ENCODE measurements around the gene CLPTM1L.
"Not testable (repeated sequence)": the region's sequence is repeated elsewhere in the genome, so short reads cannot be mapped to it uniquely, and the experiment has no call there.

The CLPTM1L gene

DNA sequence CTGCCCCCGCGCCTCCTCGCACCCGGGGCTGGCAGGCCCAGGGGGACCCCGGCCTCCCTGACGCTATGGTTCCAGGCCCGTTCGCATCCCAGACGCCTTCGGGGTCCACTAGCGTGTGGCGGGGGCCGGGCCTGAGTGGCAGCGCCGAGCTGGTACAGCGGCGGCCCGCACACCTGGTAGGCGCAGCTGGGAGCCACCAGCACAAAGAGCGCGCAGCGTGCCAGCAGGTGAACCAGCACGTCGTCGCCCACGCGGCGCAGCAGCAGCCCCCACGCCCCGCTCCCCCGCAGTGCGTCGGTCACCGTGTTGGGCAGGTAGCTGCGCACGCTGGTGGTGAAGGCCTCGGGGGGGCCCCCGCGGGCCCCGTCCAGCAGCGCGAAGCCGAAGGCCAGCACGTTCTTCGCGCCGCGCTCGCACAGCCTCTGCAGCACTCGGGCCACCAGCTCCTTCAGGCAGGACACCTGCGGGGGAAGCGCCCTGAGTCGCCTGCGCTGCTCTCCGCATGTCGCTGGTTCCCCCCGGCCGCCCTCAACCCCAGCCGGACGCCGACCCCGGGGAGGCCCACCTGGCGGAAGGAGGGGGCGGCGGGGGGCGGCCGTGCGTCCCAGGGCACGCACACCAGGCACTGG is 50.6 kb downstream of the CLPTM1L start:
- no peak for DNase-seq (ENCODE audit: low read depth in 1 of 2, low spot score in 1 of 2)

GRCh38 chr5:1293416-1294205 is 51.3 kb downstream of the CLPTM1L start:
- DNase-seq (ENCODE audit: low read depth in 1 of 2, low spot score in 1 of 2), result no peak

GRCh38 chr5:1292846-1293415 is 52.0 kb downstream of the CLPTM1L start:
- DNase-seq (ENCODE audit: low read depth in 1 of 2, low spot score in 1 of 2), result no peak

GRCh38 chr5:1292139-1292538 is 52.8 kb downstream of the CLPTM1L start:
- DNase-seq (ENCODE audit: low read depth in 1 of 2, low spot score in 1 of 2), result no peak

- DNase-seq (ENCODE audit: low read depth in 1 of 2, low spot score in 1 of 2), result no peak
Measured at GRCh38 chr5:1291611-1292080, 53.3 kb downstream of the CLPTM1L start.

DNA sequence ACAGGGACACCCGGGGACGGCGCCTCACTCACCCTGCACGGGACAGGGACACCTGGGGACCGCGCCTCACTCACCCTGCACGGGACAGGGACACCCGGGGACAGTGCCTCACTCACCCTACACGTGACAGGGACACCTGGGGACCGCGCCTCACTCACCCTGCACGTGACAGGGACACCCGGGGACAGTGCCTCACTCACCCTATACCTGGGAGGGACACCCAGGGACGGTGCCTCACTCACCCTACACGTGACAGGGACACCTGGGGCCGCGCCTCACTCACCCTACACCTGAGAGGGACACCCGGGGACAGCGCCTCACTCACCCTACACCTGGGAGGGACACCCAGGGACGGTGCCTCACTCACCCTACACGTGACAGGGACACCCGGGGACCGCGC is 53.9 kb downstream of the CLPTM1L start:
- DNase-seq (ENCODE audit: low read depth in 1 of 2, low spot score in 1 of 2), result not testable (repeated sequence)

- DNase-seq (ENCODE audit: low read depth in 1 of 2, low spot score in 1 of 2), result not testable (repeated sequence)
Measured at GRCh38 chr5:1289559-1289958, 55.3 kb downstream of the CLPTM1L start.

- no peak for DNase-seq (ENCODE audit: low read depth in 1 of 2, low spot score in 1 of 2)
Measured at GRCh38 chr5:1288439-1289335, 56.2 kb downstream of the CLPTM1L start.

- DNase-seq (ENCODE audit: low read depth in 1 of 2, low spot score in 1 of 2), result no peak
Measured at GRCh38 chr5:1285883-1286291, 59.0 kb downstream of the CLPTM1L start.

GRCh38 chr5:1285141-1285540 is 59.8 kb downstream of the CLPTM1L start:
- no peak for DNase-seq (ENCODE audit: low read depth in 1 of 2, low spot score in 1 of 2)

DNA sequence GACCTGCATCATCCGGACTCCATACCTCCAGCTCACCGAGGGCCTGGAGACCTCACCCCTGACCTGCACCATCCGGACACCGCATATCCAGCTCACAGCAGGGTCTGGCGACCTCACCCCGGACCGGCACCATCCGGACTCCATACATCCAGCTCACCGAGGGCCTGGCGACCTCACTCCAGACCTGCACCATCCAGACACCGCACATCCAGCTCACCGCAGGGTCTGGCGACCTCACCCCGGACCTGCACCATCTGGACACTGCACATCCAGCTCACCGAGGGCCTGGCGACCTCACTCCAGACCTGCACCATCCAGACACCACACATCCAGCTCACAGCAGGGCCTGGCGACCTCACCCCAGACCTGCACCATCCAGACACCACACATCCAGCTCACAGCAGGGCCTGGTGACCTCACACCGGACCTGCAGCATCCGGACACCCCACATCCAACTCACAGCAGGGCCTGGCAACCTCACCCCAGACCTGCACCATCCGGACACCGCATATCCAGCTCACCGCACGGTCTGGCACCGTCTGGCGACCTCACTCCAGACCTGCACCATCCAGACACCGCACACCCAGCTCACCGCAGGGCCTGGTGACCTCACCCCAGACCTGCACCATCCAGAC is 60.4 kb downstream of the CLPTM1L start:
- not testable (repeated sequence) for DNase-seq (ENCODE audit: low read depth in 1 of 2, low spot score in 1 of 2)

DNA sequence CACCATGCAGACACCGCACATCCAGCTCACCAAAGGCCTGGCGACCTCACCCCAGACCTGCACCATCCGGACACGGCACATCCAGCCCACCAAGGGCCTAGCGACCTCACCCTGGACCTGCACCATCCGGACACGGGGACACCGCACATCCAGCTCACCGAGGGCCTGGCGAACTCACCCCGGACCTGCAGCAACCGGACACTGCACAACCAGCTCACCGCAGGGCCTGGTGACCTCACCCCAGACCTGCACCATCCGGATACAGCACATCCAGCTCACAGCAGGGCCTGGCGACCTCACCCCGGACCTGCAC is 61.2 kb downstream of the CLPTM1L start:
- not testable (repeated sequence) for DNase-seq (ENCODE audit: low read depth in 1 of 2, low spot score in 1 of 2)

GRCh38 chr5:1282993-1283728 is 61.7 kb downstream of the CLPTM1L start:
- not testable (repeated sequence) for DNase-seq (ENCODE audit: low read depth in 1 of 2, low spot score in 1 of 2)

DNA sequence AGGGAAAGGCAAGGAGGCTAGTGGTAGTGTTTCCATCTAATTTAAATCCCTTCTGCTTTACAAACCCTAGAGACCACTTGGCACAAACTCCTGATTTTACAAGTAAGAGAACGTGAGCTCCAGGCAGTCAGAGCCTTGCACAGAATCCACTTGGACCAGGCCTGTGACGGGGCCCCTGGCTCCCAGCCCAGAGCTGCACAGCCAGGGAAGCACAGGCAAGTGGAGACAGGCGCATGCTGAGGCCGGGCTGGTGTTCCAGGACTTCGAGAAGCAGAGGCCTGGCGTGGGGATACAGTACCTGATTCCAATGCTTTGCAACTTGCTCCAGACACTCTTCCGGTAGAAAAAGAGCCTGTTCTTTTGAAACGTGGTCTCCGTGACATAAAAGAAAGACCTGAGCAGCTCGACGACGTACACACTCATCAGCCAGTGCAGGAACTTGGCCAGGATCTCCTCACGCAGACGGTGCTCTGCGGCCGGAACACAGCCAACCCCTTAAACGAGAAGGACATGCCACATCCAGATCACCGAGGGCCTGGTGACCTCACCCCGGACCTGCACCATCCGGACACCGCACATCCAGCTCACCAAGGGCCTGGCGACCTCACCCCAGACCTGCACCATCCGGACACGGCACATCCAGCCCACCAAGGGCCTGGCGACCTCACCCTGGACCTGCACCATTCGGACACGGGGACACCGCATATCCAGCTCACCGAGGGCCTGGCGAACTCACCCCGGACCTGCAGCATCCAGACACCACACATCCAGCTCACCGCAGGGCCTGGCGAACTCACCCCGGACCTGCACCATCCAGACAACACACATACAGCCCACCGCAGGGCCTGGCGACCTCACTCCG is 62.5 kb downstream of the CLPTM1L start:
- no peak for DNase-seq (ENCODE audit: low read depth in 1 of 2, low spot score in 1 of 2)

DNA sequence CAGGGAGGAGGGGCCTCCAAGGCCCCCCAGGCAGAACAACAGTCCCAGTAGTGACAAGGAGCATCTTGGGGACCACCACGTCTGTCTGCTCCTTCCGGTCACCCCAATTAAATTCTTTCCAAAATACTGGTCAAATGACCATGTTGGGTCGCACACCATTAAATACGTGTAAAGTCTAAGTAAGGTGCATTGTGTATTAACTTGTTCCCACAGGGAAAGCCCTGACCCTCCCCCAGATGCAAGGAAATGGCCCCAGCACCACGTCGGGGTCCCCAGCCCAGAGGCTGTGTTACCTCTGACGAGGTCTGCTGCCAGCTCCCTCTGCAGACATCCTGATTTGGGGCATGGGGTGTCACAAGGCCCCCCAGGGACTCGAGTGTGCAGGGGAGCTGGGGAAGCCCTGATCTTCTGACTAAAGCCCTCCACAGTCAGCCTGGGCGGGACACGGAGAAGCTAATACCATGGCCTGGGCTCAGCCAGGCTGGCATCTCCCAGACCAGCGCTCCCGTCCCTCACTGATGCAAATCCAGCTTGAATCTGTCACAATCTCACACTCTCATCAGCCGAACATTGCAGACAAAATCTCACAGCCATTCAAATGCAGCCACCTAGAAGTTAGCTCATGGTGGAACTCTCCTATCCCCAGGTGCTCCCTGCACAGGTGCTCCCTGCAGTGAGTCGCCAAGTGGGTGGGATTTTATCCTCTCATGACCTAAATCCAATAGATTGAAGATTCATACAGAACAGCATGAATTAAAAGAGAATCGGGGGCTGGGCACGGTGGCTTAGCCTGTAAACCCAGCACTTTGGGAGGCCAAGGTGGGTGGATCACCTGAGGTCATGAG is 63.6 kb downstream of the CLPTM1L start:
- DNase-seq (ENCODE audit: low read depth in 1 of 2, low spot score in 1 of 2), result no peak

- DNase-seq (ENCODE audit: low read depth in 1 of 2, low spot score in 1 of 2), result no peak
Measured at GRCh38 chr5:1280177-1281037, 64.5 kb downstream of the CLPTM1L start.

- DNase-seq (ENCODE audit: low read depth in 1 of 2, low spot score in 1 of 2), result no peak
Measured at GRCh38 chr5:1279443-1280151, 65.3 kb downstream of the CLPTM1L start.
